Thymus (tissue), 11 donors: ENCODE measurements around the gene CACNA2D3. TPM values are rescaled to one million over a fixed set of nuclear protein-coding genes. Genes with fewer than 3 reads are reported as not detected.
"Not testable (repeated sequence)": the region's sequence is repeated elsewhere in the genome, so short reads cannot be mapped to it uniquely, and the experiment has no call there.

ENCODE experiments used
- DNase-seq, 9 donors: peaks; one replicate each; pipeline ENCODE4 v3.0.0-alpha.2; 2013; ENCODE audit warnings: low spot score in 9 of 9, low read depth in 6 of 9, missing footprints in 1 of 9
- H3K27ac ChIP-seq, 2 donors: one replicate each; pipeline ENCODE4 v1.5.1; 2013; ENCODE audit warnings: control low read depth in 1 of 2, low read depth in 1 of 2, low read length in 1 of 2, mild to moderate bottlenecking in 1 of 2, moderate library complexity in 1 of 2
- H3K27me3 ChIP-seq, 2 donors: one replicate each; pipeline ENCODE4 v1.5.1; 2013; ENCODE audit warnings: low read length in 1 of 2; ENCODE audit not compliant: control insufficient read depth in 2 of 2, insufficient read depth in 1 of 2
- H3K36me3 ChIP-seq, 2 donors: one replicate each; pipeline ENCODE4 v1.5.1; 2013; ENCODE audit warnings: low read length in 1 of 2, mild to moderate bottlenecking in 1 of 2, moderate library complexity in 1 of 2; ENCODE audit not compliant: control insufficient read depth in 2 of 2, insufficient read depth in 2 of 2
- H3K4me1 ChIP-seq, 2 donors: one replicate each; pipeline ENCODE4 v1.5.1; 2013; ENCODE audit warnings: low read length in 2 of 2; ENCODE audit not compliant: control insufficient read depth in 2 of 2, insufficient read depth in 2 of 2
- H3K4me3 ChIP-seq, 2 donors: one replicate each; pipeline ENCODE4 v1.5.1; 2013; ENCODE audit warnings: low read length in 2 of 2, control low read depth in 1 of 2, mild to moderate bottlenecking in 1 of 2
- H3K9me3 ChIP-seq, 2 donors: one replicate each; pipeline ENCODE4 v1.5.1; 2013; ENCODE audit warnings: low read length in 1 of 2, mild to moderate bottlenecking in 1 of 2; ENCODE audit not compliant: control insufficient read depth in 2 of 2, insufficient read depth in 1 of 2
- whole genome bisulfite sequencing: extraction: QIAGEN DNeasy Blood & Tissue Kit; methylation state at CpG from one replicate; pipeline ENCODE4 v1.1.7; 2013; 5-methylcytosine and 5-hydroxymethylcytosine counted together
- polyA plus RNA-seq: library from polyadenylated mRNA; stranded (reverse); fragments of 200-250 nt; gene quantifications from one replicate; pipeline ENCODE4 v1.2.3, GENCODE V29; 2013
- total RNA-seq: library from RNA; stranded (reverse); fragments of 120-200 nt; gene quantifications from one replicate; pipeline ENCODE4 v1.2.4, GENCODE V29; 2013
- donor health status: healthy.

CACNA2D3 gene
- total and polyA plus RNA-seq, 2 donors, result 1.8 to 2.1 TPM

- Histone ChIP-seq H3K4me3 (no peak overlapping the region), H3K27me3 (no peaks in the 10 kb centered on the region), H3K27ac (no peak overlapping the region), H3K36me3 (no peaks in the 10 kb centered on the region), H3K4me1 (no peaks in the 10 kb centered on the region), H3K9me3 (no peaks in the 10 kb centered on the region)
- DNase-seq, result no peak
- WGBS, result 96% methylated on average over 1 of the region's 1 CpG
Observed at GRCh38 chr3:54432975-54433374, 310.6 kb downstream of the CACNA2D3 start.

DNA sequence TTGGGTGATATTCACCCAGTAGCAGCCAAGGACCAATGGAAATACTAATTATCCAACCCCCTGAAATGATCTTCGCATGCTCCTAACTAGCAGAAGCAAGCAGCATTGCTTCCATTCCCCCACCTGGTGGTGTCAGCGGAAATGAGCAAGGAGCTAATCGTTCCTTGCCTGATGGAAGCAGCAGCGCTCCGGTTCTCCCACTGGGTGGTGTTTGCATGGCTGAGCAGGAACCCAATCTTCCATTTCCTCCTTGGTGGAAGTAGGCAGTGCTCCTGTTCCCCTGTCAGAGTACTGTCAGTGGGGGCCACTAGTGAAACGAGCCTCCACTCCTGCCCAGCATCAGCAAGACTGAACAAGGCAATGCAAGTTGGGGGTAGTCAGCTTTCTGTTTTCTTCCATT is 311.5 kb downstream of the CACNA2D3 start:
- Histone ChIP-seq H3K9me3 (no peaks in the 10 kb centered on the region), H3K27ac (no peak overlapping the region), H3K4me1 (no peaks in the 10 kb centered on the region), H3K27me3 (no peaks in the 10 kb centered on the region), H3K36me3 (no peaks in the 10 kb centered on the region), H3K4me3 (no peak overlapping the region)
- WGBS, result 44% methylated on average over 6 of the region's 6 CpGs
- no peak for DNase-seq

- no peaks in the 10 kb centered on the region for H3K4me1 ChIP-seq
- no peak overlapping the region for H3K4me3 ChIP-seq
- no peaks in the 10 kb centered on the region for H3K27me3 ChIP-seq
- no peaks in the 10 kb centered on the region for H3K36me3 ChIP-seq
- H3K27ac ChIP-seq, result no peak overlapping the region
- 91% methylated on average over 2 of the region's 2 CpGs for WGBS
- no peak for DNase-seq
- H3K9me3 ChIP-seq, result no peaks in the 10 kb centered on the region
Observed at GRCh38 chr3:54434756-54435155, 312.4 kb downstream of the CACNA2D3 start.

DNA sequence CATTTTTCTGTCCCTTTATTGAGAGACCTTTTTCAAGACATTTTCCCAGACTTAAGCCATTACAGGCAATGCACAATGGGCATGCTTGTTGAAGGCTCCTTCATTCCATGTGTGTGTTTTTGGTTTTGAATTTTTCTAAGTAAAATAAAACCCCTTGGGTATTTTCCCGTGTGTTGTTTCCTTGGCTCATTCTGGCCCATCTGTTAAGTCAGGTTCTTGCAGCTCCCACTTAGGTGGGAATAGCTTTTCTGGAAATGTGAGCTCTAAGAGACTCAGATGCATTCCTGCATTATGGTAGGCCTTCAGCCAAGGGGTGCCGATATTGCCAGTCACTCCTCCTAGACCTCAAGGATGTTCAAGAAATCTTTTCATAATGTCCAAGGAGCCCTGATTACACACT is 314.9 kb downstream of the CACNA2D3 start:
- H3K4me3 ChIP-seq, result no peak overlapping the region
- H3K9me3 ChIP-seq, result no peaks in the 10 kb centered on the region
- no peaks in the 10 kb centered on the region for H3K36me3 ChIP-seq
- H3K27me3 ChIP-seq, result no peaks in the 10 kb centered on the region
- H3K4me1 ChIP-seq, result no peaks in the 10 kb centered on the region
- WGBS, result 89% methylated on average over 2 of the region's 2 CpGs
- no peak for DNase-seq
- H3K27ac ChIP-seq, result no peak overlapping the region

- Histone ChIP-seq H3K4me3 (no peak overlapping the region), H3K27me3 (no peaks in the 10 kb centered on the region), H3K27ac (no peak overlapping the region), H3K9me3 (no peaks in the 10 kb centered on the region), H3K4me1 (no peaks in the 10 kb centered on the region), H3K36me3 (no peaks in the 10 kb centered on the region)
- no peak for DNase-seq
- WGBS, result 62% methylated on average over 11 of the region's 11 CpGs
Observed at GRCh38 chr3:54443561-54444161, 321.3 kb downstream of the CACNA2D3 start.

- Histone ChIP-seq H3K9me3 (no peaks in the 10 kb centered on the region), H3K27ac (no peak overlapping the region), H3K36me3 (no peaks in the 10 kb centered on the region), H3K27me3 (no peaks in the 10 kb centered on the region), H3K4me3 (no peak overlapping the region), H3K4me1 (no peaks in the 10 kb centered on the region)
- WGBS, result 81% methylated on average over 1 of the region's 1 CpG
- no peak for DNase-seq
Observed at GRCh38 chr3:54445630-54446029, 323.3 kb downstream of the CACNA2D3 start.

GRCh38 chr3:54447427-54447826 is 325.1 kb downstream of the CACNA2D3 start:
- H3K27ac ChIP-seq, result no peak overlapping the region
- H3K9me3 ChIP-seq, result no peaks in the 10 kb centered on the region
- H3K36me3 ChIP-seq, result no peaks in the 10 kb centered on the region
- no peak overlapping the region for H3K4me3 ChIP-seq
- no peaks in the 10 kb centered on the region for H3K4me1 ChIP-seq
- DNase-seq, result no peak
- WGBS, result 82% methylated on average over 2 of the region's 2 CpGs
- H3K27me3 ChIP-seq, result no peaks in the 10 kb centered on the region

DNA sequence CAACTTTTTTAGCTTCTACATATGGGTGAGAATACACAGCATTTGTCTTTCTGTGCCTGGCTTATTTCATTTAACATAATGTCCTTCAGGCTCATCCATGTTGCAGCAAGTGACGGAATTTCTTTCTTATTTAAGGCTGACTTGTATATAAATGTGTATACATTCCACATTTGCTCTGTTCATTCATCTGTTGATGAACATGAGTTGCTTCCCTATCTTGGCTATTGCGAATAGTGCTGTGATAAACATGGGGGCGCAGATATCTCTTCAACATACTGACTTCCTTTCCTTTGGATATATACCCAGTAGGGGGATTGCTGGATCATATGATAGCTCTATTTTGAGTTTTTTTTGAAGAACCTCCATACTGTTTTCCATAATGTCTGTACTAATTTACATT is 332.5 kb downstream of the CACNA2D3 start:
- Histone ChIP-seq H3K27me3 (no peaks in the 10 kb centered on the region), H3K4me3 (no peak overlapping the region), H3K9me3 (no peaks in the 10 kb centered on the region), H3K4me1 (no peaks in the 10 kb centered on the region), H3K27ac (no peak overlapping the region), H3K36me3 (no peaks in the 10 kb centered on the region)
- DNase-seq, result no peak
- WGBS, result 97% methylated on average over 3 of the region's 3 CpGs

GRCh38 chr3:54458357-54458756 is 336.0 kb downstream of the CACNA2D3 start:
- no peaks in the 10 kb centered on the region for H3K4me1 ChIP-seq
- H3K4me3 ChIP-seq, result no peak overlapping the region
- no peak for DNase-seq
- H3K36me3 ChIP-seq, result no peaks in the 10 kb centered on the region
- no peaks in the 10 kb centered on the region for H3K27me3 ChIP-seq
- 80% methylated on average over 2 of the region's 2 CpGs for WGBS
- no peaks in the 10 kb centered on the region for H3K9me3 ChIP-seq
- no peak overlapping the region for H3K27ac ChIP-seq

DNA sequence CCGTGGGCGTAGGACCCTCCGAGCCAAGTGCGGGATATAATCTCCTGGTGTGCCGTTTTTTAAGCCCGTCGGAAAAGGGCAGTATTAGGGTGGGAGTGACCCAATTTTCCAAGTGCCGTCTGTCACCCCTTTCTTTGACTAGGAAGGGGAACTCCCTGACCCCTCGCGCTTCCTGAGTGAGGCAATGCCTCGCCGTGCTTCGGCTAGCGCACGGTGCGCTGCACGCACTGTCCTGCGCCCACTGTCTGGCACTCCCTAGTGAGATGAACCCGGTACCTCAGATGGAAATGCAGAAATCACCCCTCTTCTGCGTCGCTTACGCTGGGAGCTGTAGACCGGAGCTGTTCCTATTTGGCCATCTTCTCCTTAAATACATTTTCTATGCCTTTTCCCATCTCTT is 342.2 kb downstream of the CACNA2D3 start:
- H3K27me3 ChIP-seq, H3K27ac ChIP-seq, H3K4me1 ChIP-seq, H3K4me3 ChIP-seq, DNase-seq, H3K36me3 ChIP-seq: not testable (repeated sequence)
- 97% methylated on average over 23 of the region's 23 CpGs for WGBS
- H3K9me3 ChIP-seq, result peaks cover 1 to 17% of the 10 kb centered on the region in 2 donors
